CD4-positive, alpha-beta T cell (primary cell): ENCODE results near the gene SNED1. TPM values are rescaled to one million over a fixed set of nuclear protein-coding genes. Genes with fewer than 3 reads are reported as not detected.

Source experiments
- ATAC-seq: fragments of 200-7000 bp; cut with Tn5 transposase; one replicate; pipeline ENCODE4 v1.10.0; 2022; ENCODE audit warnings: mild to moderate bottlenecking; ENCODE audit not compliant: poor library complexity
- CTCF ChIA-PET: fragments of 350-600 bp; sonication (Branson Sonifier 250); formaldehyde crosslinking; loops from one replicate; lab custom pipeline; 2021; ENCODE audit warnings: antibody characterized with exemption, inconsistent platforms; lab: Charles Lee
- POLR2A ChIA-PET: fragments of 350-600 bp; sonication (Branson Sonifier 250); formaldehyde crosslinking; loops from one replicate; lab custom pipeline; 2021; ENCODE audit warnings: antibody characterized with exemption, inconsistent platforms; lab: Charles Lee
- DNase-seq, 14 experiments: peaks; one replicate each; pipeline ENCODE4 v3.0.0-alpha.2; 2013 to 2020; ENCODE audit warnings: mixed read lengths in 2 of 14
- H3K27ac ChIP-seq, 2 donors: one replicate each; pipeline versions ENCODE4 v1.5.1 to v1.7.0; 2013; ENCODE audit warnings: low read length in 2 of 2, low read depth in 1 of 2, mild to moderate bottlenecking in 1 of 2
- H3K27me3 ChIP-seq, 2 experiments: 1 replicate in 1 of 2; 2 replicates in 1 of 2; pipeline versions ENCODE4 v1.6.1 to v1.7.0; 2013; ENCODE audit warnings: low read length in 2 of 2, control low read depth in 1 of 2, mild to moderate bottlenecking in 1 of 2, moderate library complexity in 1 of 2; ENCODE audit not compliant: insufficient read depth in 2 of 2, control insufficient read depth in 1 of 2
- H3K36me3 ChIP-seq: one replicate; pipeline ENCODE4 v1.6.1; 2013; ENCODE audit warnings: low read length, control low read depth; ENCODE audit not compliant: insufficient read depth
- H3K4me1 ChIP-seq: one replicate; pipeline ENCODE4 v1.6.1; 2013; ENCODE audit warnings: low read length, control low read depth; ENCODE audit not compliant: insufficient read depth
- H3K4me3 ChIP-seq: one replicate; pipeline ENCODE4 v1.5.1; 2013; ENCODE audit warnings: mild to moderate bottlenecking, low read length, moderate library complexity
- H3K9me3 ChIP-seq, 2 experiments: 1 replicate in 1 of 2; 2 replicates in 1 of 2; pipeline versions ENCODE4 v1.6.1 to v1.7.0; 2013; ENCODE audit warnings: low read length in 2 of 2, mild to moderate bottlenecking in 2 of 2, control low read depth in 1 of 2, moderate library complexity in 1 of 2; ENCODE audit not compliant: control insufficient read depth in 1 of 2, insufficient read depth in 1 of 2
- H3K27ac Mint-ChIP-seq: one replicate; pipeline ENCODE4 v1.8.0; 2020; ENCODE audit warnings: mixed read lengths
- H3K27me3 Mint-ChIP-seq: one replicate; pipeline ENCODE4 v1.8.0; 2021; ENCODE audit warnings: mixed read lengths
- H3K36me3 Mint-ChIP-seq: one replicate; pipeline ENCODE4 v1.8.0; 2021; ENCODE audit warnings: low read depth, mixed read lengths
- H3K4me1 Mint-ChIP-seq: one replicate; pipeline ENCODE4 v1.8.0; 2021; ENCODE audit warnings: low read depth, mixed read lengths
- H3K4me3 Mint-ChIP-seq: one replicate; pipeline ENCODE4 v1.8.0; 2020; ENCODE audit warnings: mild to moderate bottlenecking, mixed read lengths
- H3K9me3 Mint-ChIP-seq: one replicate; pipeline ENCODE4 v1.8.0; 2020; ENCODE audit warnings: mixed read lengths
- CTCF ChIP-seq: fragments of 200-600 bp; IDR thresholded peaks from one replicate; pipeline ENCODE4 v1.8.0; 2022; ENCODE audit warnings: antibody characterized with exemption, mild to moderate bottlenecking
- intact Hi-C, 2 experiments: fragments of 100-400 bp; cut with DNase I in 1 of 2; cut with micrococcal nuclease in 1 of 2; formaldehyde crosslinking; loops; one replicate each; pipeline versions ENCODE4 v1.15.1 to v1.9.0; 2023 to 2025; cut with DNase I, micrococcal nuclease
- total RNA-seq, 174 experiments: library from RNA in 2 of 174; stranded (reverse) in 2 of 174; gene quantifications; one replicate each; pipeline ENCODE4 v1.2.3 and lab custom pipeline; 2021 to 2026

Gene SNED1
- total RNA-seq, 2 experiments from 2014 or later = 42.0 to 42.7 TPM

GRCh38 chr2:241066893-241067341, 68.5 kb downstream of the SNED1 start:
- POLR2A ChIA-PET = no interaction called here
- Histone ChIP-seq H3K9me3 (no peaks in the 10 kb centered on the region), H3K36me3 (no peaks in the 10 kb centered on the region), H3K27ac (no peak overlapping the region), H3K4me3 (no peak overlapping the region), H3K4me1 (peaks cover 15% of the 10 kb centered on the region), H3K27me3 (no peaks in the 10 kb centered on the region)
- Mint-ChIP-seq H3K27me3 (no peaks in the 10 kb centered on the region), H3K36me3 (no peaks in the 10 kb centered on the region), H3K27ac (no peak overlapping the region), H3K4me3 (no peak overlapping the region), H3K4me1 (no peaks in the 10 kb centered on the region), H3K9me3 (no peaks in the 10 kb centered on the region)
- DNase-seq (no peak), ATAC-seq (no peak)
- CTCF ChIA-PET = no interaction called here
- intact Hi-C loops = no loop called here
- TF ChIP-seq CTCF = no peak

GRCh38 chr2:241067501-241068135, 69.2 kb downstream of the SNED1 start:
- no peaks in the 10 kb centered on the region for H3K36me3 Mint-ChIP-seq
- CTCF ChIA-PET = no interaction called here
- no peaks in the 10 kb centered on the region for H3K27me3 Mint-ChIP-seq
- TF ChIP-seq CTCF = no peak
- ATAC-seq = no peak
- H3K27ac ChIP-seq = no peak overlapping the region
- no peaks in the 10 kb centered on the region for H3K4me1 Mint-ChIP-seq
- H3K27me3 ChIP-seq = no peaks in the 10 kb centered on the region
- POLR2A ChIA-PET = no interaction called here
- H3K4me3 Mint-ChIP-seq = no peak overlapping the region
- DNase-seq = no peak
- H3K4me3 ChIP-seq = no peak overlapping the region
- no peaks in the 10 kb centered on the region for H3K9me3 ChIP-seq
- no peaks in the 10 kb centered on the region for H3K9me3 Mint-ChIP-seq
- no peaks in the 10 kb centered on the region for H3K36me3 ChIP-seq
- H3K27ac Mint-ChIP-seq = no peak overlapping the region
- intact Hi-C loops = no loop called here
- peaks cover 15% of the 10 kb centered on the region for H3K4me1 ChIP-seq

- Mint-ChIP-seq H3K27me3 (no peaks in the 10 kb centered on the region), H3K36me3 (no peaks in the 10 kb centered on the region), H3K27ac (no peak overlapping the region), H3K4me3 (no peak overlapping the region), H3K9me3 (no peaks in the 10 kb centered on the region), H3K4me1 (no peaks in the 10 kb centered on the region)
- H3K4me1 ChIP-seq = peaks cover 11% of the 10 kb centered on the region
- no peak for ATAC-seq
- H3K4me3 ChIP-seq = no peak overlapping the region
- no peaks in the 10 kb centered on the region for H3K36me3 ChIP-seq
- H3K9me3 ChIP-seq = no peaks in the 10 kb centered on the region
- no peak overlapping the region for H3K27ac ChIP-seq
- H3K27me3 ChIP-seq = no peaks in the 10 kb centered on the region
- no peak for DNase-seq
- intact Hi-C loops = no loop called here
- TF ChIP-seq CTCF = no peak
- CTCF ChIA-PET = no interaction called here
- POLR2A ChIA-PET = interaction anchor here (0.9 kb wide), 1 partner anchor 10 kb away, joined by 3 read pairs; no protein-coding TSS in a partner anchor
These were observed 69.9 kb downstream of the SNED1 start for GRCh38 chr2:241068136-241068941.
